Stimulated activated CD4-positive, alpha-beta T cell treated with anti-CD3 and anti-CD28 coated beads, TNF-alpha, amount 100 ng/mL, for 48 hours (primary cell): ENCODE data around the gene MFNG.

Experiments
- DNase-seq, 3 donors: peaks; one replicate each; pipeline ENCODE4 v3.0.0-alpha.2; 2020; ENCODE audit warnings: low read depth in 3 of 3

MFNG gene

DNA sequence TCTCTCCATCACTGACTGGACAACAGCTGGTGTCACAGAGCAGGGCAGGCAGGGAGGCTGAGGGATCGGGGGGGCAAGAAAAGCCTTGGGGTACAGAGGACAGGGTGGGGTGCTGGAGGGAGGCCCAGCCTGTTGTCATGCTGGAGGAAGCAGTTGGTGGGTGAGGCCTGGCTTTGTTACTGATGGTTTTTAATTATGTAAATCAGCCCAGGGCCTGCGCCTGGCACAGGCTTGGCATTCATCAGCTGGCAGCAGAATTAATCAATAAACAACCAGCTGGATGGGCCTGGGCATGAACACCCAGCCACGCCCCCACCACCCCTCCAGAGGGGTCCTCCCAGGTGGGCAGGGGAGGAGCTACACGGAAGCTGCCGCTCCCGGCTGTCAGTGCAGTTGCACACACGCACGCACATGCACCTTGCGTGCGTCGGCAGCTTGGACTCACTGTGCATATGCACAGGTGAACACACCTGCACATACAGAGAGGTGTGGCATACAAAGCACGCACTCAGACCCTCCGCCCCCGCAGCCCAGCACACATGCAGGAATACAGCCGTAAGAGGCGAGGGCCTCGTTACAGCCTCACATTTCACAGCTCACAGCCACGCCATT lies 37.6 kb downstream of the MFNG start:
- no peak for DNase-seq

GRCh38 chr22:37445501-37445900 lies 40.7 kb downstream of the MFNG start:
- no peak for DNase-seq

GRCh38 chr22:37443977-37444376 lies 42.2 kb downstream of the MFNG start:
- DNase-seq: no peak

- DNase-seq: no peak
Observed at GRCh38 chr22:37443086-37443485, 43.1 kb downstream of the MFNG start.

DNA sequence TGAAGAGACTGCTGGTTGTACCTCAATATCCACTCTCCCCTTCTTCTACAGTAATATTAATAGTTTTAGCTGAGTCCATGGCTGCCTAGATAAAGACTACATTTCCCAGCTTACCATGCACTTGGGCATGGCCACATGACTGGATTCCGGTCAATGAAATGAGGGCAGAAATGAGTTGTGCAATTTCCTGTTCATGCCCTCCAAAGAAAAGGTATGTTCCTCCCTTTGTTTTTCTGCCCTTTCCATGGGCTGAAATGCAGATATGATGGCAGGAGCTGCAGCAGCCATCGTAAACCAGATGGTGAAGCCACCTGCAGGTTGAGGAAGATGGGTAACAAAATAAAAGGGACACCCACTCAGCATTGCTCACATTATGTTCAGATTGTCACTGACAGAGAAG lies 43.6 kb downstream of the MFNG start:
- no peak for DNase-seq

GRCh38 chr22:37442135-37442534 lies 44.0 kb downstream of the MFNG start:
- no peak for DNase-seq

DNA sequence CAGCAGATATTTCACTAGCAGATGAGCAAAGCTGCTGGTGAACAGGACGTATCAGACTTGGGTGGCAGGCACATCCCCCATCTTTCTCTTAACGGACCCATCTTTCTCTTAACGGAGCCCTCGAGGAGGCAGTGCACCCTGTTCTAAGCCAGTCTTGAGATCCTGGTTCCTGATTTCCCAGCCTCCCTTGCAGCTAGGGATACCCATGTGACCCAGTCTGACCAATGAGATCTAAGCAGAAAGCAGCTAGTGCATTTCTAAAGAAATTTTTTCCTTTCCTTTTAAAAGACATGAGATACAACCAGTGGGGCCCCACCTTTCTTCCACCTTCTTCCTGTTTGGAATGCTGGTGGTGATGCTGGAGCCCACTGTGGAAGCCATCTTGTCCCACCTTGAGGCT lies 45.3 kb downstream of the MFNG start:
- DNase-seq: no peak

DNA sequence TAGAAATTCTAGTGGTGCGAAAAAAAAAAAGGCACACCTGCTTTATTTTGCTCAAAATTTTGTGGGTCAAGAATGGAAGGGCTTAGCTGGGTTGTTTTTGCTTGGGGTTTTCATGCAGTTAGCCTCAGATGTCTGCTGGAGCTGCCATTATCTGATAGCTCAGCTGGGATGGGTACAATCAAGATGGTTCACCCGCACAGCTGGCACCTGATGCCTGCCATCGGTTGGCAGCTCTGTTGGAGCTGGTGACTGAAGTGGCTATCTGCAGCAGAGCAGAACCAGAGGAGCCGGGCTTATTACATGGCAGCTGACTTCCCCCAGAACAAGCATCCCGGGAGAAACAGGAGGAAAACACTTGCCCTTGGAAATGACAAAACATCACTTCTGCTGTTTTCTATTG lies 46.8 kb downstream of the MFNG start:
- DNase-seq: no peak

DNA sequence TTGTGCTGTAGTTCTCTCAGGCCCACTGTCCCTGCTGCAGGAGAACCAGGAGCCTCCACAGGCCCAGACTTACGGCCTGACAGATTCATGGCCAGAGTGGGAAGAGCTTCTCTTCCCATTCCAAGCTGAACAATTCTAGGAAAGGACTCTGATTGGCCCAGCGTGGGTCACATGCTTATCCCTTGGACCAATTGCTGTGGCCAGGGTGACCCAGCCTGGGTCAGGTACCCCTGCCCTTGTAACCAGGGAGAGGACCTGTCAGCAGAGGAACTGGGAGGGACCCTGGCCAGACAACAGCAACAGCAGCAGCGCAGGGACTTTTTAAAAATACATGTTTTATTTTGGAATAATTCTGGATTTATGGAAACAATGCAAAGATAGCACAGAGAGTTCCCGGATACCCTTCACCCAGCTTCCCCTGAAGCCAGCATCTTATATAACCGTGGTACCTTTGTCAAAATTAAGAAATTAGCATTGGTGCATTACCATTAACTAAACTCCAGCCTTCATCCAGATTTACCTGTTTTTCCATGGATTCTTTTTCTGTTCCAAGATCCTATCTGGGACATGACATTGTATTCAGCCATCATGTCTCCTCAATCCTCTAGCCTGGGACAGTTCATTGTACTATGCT lies 50.1 kb downstream of the MFNG start:
- no peak for DNase-seq

DNA sequence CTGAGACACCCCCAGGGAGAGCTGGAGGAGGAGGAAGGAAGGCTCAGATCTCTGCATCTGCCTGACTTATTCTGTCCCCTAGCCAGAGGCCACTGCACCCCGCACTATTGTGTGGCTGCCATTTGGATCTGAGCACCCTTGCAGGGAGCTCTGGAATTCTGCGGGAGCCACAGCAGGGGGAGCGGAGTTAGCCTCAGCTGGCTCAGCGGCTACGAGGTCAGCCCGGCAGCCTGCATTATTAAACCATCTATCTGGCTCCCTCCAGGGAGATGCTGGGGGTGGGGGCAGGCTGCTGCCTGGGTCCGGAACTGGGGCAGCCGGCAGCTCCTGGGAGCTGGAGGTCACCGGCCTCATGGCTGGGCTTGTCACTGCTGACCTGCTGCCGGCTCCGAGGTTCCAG lies 52.4 kb downstream of the MFNG start:
- no peak for DNase-seq

GRCh38 chr22:37432708-37433054 lies 53.5 kb downstream of the MFNG start:
- DNase-seq: no peak

DNA sequence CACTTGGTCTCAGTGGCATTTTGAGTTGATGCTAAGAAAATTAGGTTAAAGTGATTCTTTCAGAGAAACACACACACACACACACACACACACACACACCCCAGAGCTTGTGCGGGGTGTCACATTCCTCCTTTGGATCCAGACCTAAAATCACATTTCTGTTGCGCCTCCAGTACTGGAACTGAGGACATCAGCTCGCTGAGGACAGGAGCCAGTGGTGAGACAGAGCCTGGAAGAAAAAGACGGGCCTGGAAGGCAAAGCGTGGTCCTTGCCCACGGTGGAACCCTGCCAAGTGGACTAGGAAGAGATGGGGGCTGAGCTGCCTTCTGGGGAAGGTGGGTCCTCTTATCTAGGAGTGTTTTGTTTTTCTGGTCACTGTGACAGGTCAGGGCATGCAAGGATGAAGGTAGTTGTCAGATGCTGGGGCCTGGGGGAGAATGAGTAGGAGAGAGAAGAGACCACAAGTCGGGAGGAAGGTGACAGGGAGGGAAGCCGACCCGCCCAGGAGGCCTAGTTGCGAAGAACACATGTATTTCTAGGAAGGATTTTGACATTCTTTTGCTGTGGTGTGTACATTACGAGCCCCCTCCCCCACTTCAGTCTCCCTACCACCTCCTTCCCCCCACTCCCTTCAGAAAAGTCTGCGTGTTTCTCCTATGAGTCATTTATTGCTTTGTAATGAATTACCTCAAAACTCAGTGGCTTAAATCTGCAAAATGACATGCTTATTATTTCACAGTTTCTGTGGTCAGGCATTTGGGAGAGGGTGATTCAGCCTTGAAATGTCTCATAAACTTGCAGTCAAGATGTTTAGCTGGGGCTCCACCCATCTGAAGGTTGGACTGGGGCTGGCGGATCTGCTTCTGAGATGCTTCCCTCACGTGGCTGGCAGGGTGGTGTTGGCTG lies 54.1 kb downstream of the MFNG start:
- DNase-seq: peak; percentile 27 to 48 (median 34)

DNA sequence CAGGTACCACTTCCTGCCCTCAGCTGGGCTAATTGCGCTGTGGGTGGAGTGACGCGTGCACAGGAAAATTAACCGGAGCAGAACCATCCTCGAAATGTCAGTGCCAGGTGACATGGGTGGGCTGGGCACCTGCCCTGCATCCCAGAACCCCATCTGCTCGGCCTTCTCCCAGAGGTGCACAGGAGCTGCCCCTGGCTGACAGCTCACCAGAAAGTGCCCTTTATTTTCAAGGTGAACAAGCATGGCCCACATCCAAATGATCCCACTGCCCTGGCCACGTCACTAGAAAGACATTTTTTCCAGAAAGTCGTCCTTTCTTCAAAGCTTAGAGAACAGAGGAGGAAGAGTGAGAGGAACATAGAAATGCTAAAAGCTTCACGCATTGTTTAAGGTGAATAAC lies 54.8 kb downstream of the MFNG start:
- no peak for DNase-seq

- no peak for DNase-seq
Observed at GRCh38 chr22:37430941-37431340, 55.2 kb downstream of the MFNG start.

- peak in 2 of 3 donors; percentile 26 to 43 for DNase-seq
Observed at GRCh38 chr22:37428649-37429586, 57.3 kb downstream of the MFNG start.

DNA sequence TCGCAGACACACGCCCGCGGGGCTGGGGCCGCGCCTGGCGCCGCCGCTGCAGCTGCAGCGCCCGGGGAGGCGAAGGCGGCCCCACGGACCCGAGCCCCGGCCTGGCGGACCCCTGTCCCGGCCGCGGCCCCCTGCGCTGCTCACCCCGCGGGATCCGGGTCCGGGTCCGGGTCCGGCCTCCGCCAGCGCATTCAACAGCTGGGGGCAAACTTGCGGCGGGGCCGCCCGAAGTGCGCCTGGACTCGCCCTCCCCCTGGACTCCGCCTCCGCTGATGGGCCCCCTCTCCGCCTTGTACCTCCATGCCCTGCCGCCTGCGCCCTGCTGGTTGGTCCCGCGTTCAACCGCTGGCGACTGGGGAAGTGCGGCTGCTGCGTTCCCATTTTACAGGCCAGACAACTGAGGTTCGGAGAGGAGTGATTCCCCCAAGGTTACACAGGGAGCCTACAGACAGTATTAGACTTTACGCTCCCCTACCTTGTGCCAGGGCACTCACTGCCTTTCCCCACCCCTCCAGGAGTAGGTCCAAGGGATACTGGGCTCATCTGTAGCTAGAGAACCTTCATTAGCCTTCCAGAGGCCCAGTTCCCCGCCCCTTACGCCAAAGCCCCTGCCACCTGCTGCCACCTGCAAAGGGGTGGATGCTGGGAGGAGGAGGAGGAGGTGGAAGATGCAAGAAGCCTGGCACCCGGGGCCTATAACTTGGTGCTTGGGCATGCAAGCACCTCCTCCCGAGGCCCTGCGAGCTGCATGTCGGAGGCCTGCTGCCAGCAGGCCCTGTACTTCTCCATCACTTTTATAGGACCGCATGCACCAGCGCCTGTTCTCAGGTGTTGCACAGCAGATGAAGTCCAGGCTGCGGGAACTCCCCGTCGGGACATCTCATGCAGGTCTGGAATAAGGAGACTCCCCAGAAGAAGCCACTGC lies 58.2 kb downstream of the MFNG start:
- DNase-seq: no peak

DNA sequence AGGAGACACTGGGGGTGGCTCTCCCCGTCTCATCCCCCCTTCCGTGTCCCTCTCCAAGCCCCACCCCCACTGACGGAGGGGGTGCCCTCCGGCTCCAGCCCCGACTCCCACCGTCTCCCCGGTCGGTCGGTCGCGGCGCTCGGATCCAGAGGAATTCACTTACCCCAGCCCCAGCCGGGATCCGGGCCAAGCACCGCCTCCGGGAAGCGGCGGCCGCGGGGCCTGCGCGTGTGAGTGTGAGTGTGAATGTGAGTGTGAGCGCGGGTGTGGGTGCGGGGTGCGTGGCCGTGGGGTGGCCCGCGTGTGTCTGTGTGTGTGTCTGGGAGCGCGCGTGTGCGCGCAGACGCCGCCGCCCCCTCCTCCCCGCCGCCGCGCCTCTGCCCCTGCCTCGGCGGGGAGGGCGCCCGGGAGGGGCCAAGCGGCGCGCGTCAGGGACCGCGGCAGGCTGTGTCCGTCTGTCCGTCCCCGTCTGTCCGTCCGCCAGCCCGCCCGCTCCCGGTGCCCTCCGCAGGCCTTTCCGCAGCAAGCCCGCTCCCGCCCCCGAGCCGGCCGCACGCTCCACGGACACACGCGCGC lies 59.0 kb downstream of the MFNG start, which contains the start of gene ELFN2:
Gene ELFN2, minus strand, starts transcription at position 345 of the 576 bp plus-strand sequence. CDS start 51,945 bp downstream, outside the sequence.
- DNase-seq: no peak

- no peak for DNase-seq
Observed at GRCh38 chr22:37426706-37427134, 59.5 kb downstream of the MFNG start.

DNA sequence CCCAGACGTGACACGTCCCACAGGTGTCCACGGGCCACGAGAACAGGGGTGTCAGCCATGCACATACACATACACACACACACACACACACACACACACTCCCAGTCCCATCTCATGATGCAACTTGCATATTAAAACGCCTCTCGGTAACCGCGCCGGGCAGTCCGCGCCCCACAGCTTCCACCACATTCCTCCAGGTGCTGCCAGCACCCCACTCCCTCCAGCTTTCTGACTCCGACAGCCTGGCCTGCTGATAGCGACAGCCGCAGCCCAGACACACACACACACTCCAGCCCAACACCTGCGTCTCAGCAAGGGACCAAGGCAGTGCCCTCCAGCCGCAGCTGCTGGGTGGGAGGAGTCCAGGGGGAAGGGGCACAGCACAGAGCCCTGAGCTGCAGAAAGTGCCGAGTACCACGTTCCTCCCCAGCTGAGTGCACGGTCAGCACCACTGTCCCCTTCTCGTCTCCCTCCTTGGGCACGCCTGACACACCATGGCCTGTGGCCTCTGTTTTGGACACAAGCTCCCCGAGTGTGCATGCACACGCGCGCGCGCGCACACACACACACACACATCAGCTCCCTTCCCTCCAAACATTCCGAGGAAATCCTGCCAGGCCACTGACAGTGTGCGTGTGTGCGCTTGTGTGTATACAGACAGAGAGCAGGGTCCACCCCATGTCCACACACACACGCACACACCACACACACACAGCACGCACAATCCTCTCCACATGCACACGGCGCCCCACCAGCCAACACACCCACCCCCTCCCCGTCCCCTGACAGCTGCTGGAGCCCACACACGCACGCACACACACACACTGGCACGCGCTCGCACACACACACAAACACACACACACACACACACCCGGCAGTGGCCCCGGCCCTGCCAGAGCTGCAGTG lies 60.1 kb downstream of the MFNG start:
- DNase-seq: no peak
